Measurements from ENCODE around the gene DIDO1. TPM values are rescaled to one million over a fixed set of nuclear protein-coding genes. Genes with fewer than 3 reads are reported as not detected.

The DIDO1 gene
- total and polyA plus RNA-seq, 2 of the 13 experiments (the other 11 are each of a cell fraction or from before 2014, with no cell fraction given), result 75.0 to 75.1 TPM

DNA sequence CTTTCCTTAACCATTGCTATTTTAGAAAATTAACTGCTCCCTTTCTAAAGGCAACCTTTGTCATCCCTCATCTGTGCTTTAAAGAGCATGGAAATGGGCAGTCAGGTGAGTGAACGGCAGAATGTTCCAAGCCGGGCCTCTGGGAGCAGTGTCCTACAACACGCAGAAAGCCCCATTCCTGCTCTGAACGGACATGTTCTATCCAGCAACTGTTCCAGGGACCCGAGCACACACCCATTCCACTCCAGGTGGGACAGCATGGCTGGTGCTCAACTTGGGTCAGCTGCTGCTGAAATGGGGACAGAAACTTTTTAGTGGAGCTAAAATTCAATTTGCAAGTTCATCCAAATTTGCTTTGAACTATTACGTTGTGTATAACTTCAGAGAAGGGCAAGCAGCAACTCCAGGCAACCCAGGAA, 26.7 kb downstream of the DIDO1 start:
- Histone ChIP-seq H3K79me2 (ENCODE audit: insufficient read depth, low read length) (no peaks in the 10 kb centered on the region), H3K36me3 (replicated peaks in 1 of 2; ENCODE audit: control insufficient read depth in 1 of 2, insufficient read depth in 2 of 2, low read length in 2 of 2) (peaks cover 15 to 50% of the 10 kb centered on the region in 2 experiments), H2AFZ (ENCODE audit: low read length) (no peak overlapping the region), H3K9ac (ENCODE audit: insufficient read depth, low read depth, low read length) (peak overlapping the region; percentile 3; the same call in 1 of the 2 replicates), H4K20me1 (ENCODE audit: insufficient read depth, low read length) (peaks cover 11% of the 10 kb centered on the region), H3K27ac (ENCODE audit: extremely low read length, insufficient read depth, low read length) (peak overlapping the region; percentile 8), H3K4me3 (replicated peaks in 1 of 3; ENCODE audit: insufficient read depth in 1 of 3, low read depth in 2 of 3, low read length in 3 of 3) (peak overlapping the region in 1 of 3 experiments; percentile 44; a peak in 2 of 6 replicates), H3K9me3 (ENCODE audit: low read length) (no peaks in the 10 kb centered on the region), H3K4me2 (ENCODE audit: low read depth, low read length) (peak overlapping the region; percentile 50), H3K4me1 (ENCODE audit: insufficient read depth, low read length) (peaks cover 32% of the 10 kb centered on the region), H3K27me3 (ENCODE audit: control insufficient read depth in 1 of 2, insufficient read depth in 2 of 2, low read length in 2 of 2) (no peaks in the 10 kb centered on the region)
- BruUV-seq (replicated peaks), result no TSS peak
- POLR2A ChIA-PET, result interaction anchor here (0.9 to 3.5 kb wide), 4 partner anchors 24 to 77 kb away, joined by 3 to 18 read pairs (median 3); partner anchors contain the start of gene SLC17A9
- DNase-seq (ENCODE audit: low spot score), result peak; percentile 66
- in situ Hi-C loops (cut with HindIII; ENCODE audit: extremely low pct_ligation_motif_present, low pct_unique_long_range_greater_than_20kb), result no loop called here
- peak; percentile 73 for ATAC-seq
- FAIRE-seq, result peak; percentile 4
- 12% methylated on average over 6 of the region's 6 CpGs for WGBS (ENCODE audit: low lambda C conversion rate)
- intact Hi-C loops (cut with micrococcal nuclease; ENCODE audit: unreplicated experiment), result loop anchor here (1.0 to 5.0 kb wide), 6 partner anchors 22 to 109 kb away; partner anchors contain the start of genes GID8 and SLC17A9
- CTCF ChIA-PET (ENCODE audit: low intra/inter-chr PET ratio, low total read pairs), result interaction anchor here (1.3 to 3.1 kb wide), 6 partner anchors 21 to 109 kb away, joined by 3 to 30 read pairs (median 6); partner anchors contain the start of gene DIDO1
- peak; percentile 47 for TF ChIP-seq STAG1 (CRISPR knock-in tag; IDR thresholded peaks at IDR 0.05)
- no peak for TF ChIP-seq KLF15 (CRISPR knock-in tag; IDR thresholded peaks at IDR 0.05; ENCODE audit: borderline replicate concordance)
- TF ChIP-seq ZKSCAN8 (CRISPR knock-in tag; IDR thresholded peaks at IDR 0.05; ENCODE audit: borderline replicate concordance), result no peak
- no peak for TF ChIP-seq ZNF12 (CRISPR knock-in tag; IDR thresholded peaks at IDR 0.05)
- no peak for TF ChIP-seq ZNF605 (CRISPR knock-in tag; IDR thresholded peaks at IDR 0.05)
- TF ChIP-seq NCOA5 (CRISPR knock-in tag; IDR thresholded peaks at IDR 0.05), result no peak
- TF ChIP-seq, protein P1, sequence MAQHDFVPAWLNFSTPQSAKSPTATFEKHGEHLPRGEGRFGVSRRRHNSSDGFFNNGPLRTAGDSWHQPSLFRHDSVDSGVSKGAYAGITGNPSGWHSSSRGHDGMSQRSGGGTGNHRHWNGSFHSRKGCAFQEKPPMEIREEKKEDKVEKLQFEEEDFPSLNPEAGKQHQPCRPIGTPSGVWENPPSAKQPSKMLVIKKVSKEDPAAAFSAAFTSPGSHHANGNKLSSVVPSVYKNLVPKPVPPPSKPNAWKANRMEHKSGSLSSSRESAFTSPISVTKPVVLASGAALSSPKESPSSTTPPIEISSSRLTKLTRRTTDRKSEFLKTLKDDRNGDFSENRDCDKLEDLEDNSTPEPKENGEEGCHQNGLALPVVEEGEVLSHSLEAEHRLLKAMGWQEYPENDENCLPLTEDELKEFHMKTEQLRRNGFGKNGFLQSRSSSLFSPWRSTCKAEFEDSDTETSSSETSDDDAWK (CRISPR knock-in tag; IDR thresholded peaks at IDR 0.05), result no peak
- TF ChIP-seq, protein P2, sequence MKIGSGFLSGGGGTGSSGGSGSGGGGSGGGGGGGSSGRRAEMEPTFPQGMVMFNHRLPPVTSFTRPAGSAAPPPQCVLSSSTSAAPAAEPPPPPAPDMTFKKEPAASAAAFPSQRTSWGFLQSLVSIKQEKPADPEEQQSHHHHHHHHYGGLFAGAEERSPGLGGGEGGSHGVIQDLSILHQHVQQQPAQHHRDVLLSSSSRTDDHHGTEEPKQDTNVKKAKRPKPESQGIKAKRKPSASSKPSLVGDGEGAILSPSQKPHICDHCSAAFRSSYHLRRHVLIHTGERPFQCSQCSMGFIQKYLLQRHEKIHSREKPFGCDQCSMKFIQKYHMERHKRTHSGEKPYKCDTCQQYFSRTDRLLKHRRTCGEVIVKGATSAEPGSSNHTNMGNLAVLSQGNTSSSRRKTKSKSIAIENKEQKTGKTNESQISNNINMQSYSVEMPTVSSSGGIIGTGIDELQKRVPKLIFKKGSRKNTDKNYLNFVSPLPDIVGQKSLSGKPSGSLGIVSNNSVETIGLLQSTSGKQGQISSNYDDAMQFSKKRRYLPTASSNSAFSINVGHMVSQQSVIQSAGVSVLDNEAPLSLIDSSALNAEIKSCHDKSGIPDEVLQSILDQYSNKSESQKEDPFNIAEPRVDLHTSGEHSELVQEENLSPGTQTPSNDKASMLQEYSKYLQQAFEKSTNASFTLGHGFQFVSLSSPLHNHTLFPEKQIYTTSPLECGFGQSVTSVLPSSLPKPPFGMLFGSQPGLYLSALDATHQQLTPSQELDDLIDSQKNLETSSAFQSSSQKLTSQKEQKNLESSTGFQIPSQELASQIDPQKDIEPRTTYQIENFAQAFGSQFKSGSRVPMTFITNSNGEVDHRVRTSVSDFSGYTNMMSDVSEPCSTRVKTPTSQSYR (CRISPR knock-in tag; IDR thresholded peaks at IDR 0.05; ENCODE audit: borderline replicate concordance), result no peak
- TF ChIP-seq, protein P3, sequence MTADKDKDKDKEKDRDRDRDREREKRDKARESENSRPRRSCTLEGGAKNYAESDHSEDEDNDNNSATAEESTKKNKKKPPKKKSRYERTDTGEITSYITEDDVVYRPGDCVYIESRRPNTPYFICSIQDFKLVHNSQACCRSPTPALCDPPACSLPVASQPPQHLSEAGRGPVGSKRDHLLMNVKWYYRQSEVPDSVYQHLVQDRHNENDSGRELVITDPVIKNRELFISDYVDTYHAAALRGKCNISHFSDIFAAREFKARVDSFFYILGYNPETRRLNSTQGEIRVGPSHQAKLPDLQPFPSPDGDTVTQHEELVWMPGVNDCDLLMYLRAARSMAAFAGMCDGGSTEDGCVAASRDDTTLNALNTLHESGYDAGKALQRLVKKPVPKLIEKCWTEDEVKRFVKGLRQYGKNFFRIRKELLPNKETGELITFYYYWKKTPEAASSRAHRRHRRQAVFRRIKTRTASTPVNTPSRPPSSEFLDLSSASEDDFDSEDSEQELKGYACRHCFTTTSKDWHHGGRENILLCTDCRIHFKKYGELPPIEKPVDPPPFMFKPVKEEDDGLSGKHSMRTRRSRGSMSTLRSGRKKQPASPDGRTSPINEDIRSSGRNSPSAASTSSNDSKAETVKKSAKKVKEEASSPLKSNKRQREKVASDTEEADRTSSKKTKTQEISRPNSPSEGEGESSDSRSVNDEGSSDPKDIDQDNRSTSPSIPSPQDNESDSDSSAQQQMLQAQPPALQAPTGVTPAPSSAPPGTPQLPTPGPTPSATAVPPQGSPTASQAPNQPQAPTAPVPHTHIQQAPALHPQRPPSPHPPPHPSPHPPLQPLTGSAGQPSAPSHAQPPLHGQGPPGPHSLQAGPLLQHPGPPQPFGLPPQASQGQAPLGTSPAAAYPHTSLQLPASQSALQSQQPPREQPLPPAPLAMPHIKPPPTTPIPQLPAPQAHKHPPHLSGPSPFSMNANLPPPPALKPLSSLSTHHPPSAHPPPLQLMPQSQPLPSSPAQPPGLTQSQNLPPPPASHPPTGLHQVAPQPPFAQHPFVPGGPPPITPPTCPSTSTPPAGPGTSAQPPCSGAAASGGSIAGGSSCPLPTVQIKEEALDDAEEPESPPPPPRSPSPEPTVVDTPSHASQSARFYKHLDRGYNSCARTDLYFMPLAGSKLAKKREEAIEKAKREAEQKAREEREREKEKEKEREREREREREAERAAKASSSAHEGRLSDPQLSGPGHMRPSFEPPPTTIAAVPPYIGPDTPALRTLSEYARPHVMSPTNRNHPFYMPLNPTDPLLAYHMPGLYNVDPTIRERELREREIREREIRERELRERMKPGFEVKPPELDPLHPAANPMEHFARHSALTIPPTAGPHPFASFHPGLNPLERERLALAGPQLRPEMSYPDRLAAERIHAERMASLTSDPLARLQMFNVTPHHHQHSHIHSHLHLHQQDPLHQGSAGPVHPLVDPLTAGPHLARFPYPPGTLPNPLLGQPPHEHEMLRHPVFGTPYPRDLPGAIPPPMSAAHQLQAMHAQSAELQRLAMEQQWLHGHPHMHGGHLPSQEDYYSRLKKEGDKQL (CRISPR knock-in tag; IDR thresholded peaks at IDR 0.05; ENCODE audit: low read depth), result no peak
- TF ChIP-seq RAD21 (CRISPR knock-in tag; IDR thresholded peaks at IDR 0.05), result peak; percentile 46; the same call in 1 of the 2 replicates

All from HepG2 (cell line).